Measurements from ENCODE around the gene ADAM12.
"Not testable (repeated sequence)": the region's sequence is repeated elsewhere in the genome, so short reads cannot be mapped to it uniquely, and the experiment has no call there.

ADAM12 gene

GRCh38 chr10:125982260-125982948 is 405.9 kb downstream of the ADAM12 start:
- DNase-seq (ENCODE audit: low read depth in 2 of 2): no peak

- no peak for DNase-seq (ENCODE audit: low read depth in 2 of 2)
These were observed 407.7 kb downstream of the ADAM12 start for GRCh38 chr10:125980521-125981035.

DNA sequence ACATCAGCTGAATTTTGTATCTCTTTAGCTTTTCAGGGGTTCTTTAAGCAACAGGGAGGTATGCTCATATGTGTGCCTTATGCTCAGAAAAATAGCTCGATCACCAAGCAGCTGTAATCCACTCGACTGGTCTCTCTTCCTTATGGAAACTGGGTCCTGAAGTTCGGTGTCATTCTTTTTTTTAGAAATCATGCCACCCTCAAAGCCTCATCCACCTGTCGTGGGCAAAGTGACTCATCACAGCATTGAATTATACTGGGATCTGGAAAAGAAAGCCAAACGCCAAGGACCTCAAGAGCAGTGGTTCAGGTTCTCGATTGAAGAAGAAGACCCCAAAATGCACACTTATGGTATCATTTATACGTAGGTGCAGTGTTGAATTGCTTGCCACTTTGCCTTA is 408.3 kb downstream of the ADAM12 start:
- no peak for DNase-seq (ENCODE audit: low read depth in 2 of 2)

- DNase-seq (ENCODE audit: low read depth in 2 of 2): no peak
These were observed 411.2 kb downstream of the ADAM12 start for GRCh38 chr10:125976960-125977605.

GRCh38 chr10:125970077-125970630 is 418.1 kb downstream of the ADAM12 start:
- DNase-seq (ENCODE audit: low read depth in 2 of 2): not testable (repeated sequence)

GRCh38 chr10:125967533-125967932 is 420.7 kb downstream of the ADAM12 start:
- no peak for DNase-seq (ENCODE audit: low read depth in 2 of 2)

DNA sequence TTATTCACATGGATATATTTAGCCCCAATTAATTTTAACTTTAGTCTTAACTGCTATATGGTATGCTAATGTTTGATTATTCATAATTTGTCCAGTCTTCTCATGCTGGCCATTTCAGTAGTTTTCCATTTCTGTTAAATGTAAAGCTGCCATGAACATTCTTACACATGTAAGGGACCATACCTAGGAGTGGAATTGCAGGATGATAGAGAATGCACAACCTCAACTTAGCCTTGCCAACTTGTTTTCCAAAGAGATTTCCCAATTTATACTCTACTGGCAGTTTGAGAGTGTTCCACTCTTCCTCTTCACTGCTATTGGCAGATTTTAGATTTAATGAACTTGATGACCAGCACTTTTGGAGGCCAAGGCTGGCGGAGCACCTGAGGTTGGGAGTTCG is 423.7 kb downstream of the ADAM12 start:
- DNase-seq (ENCODE audit: low read depth in 2 of 2): no peak
